ENCODE measurements around the gene NUP214.

DNA sequence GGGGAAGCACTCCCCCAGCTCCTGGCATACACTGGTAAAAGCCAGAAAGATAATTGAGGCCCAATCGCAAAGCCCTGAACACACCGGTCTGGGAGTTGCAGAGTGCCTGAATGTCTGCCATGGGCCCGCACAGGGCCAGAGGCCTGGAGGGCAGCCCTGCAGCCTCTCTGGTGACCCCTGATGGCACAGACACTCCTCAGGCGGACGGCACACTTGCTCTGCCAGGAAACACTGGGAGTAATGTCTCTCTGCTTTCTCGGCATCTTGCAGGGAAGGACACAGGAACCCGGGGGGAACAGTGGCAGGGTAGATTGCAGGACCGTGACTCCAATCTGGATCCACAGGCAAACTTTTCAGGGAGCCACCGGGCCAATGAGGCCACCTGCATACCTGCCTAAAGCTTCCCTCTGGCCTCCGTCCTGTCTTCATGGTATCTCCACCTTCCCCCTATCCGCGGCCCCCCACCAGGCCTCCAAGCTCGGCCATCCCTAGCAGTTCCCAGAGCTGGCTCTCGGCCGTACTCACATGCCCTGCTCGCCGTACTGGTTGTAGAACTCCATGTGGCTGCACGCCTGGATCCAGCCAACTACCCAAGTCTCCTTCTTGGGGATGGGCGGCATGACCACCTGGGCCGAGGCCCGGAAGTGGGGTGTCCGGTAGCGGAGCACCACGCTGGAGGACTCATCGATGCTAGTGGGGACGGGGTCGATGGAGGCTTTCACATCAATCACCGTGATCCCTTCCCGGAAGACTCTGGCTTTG lies 150.1 kb downstream of the NUP214 start:
- TF ChIP-seq CTCF (IDR thresholded peaks at IDR 0.05) = no peak
- TF ChIP-seq POLR2AphosphoS5 (IDR thresholded peaks at IDR 0.05) = no peak

All from gastroesophageal sphincter (tissue), 3 donors.